Muscle layer of colon (tissue), 2 donors: ENCODE measurements around the gene SPATA3.
"Not testable (repeated sequence)": the region's sequence is repeated elsewhere in the genome, so short reads cannot be mapped to it uniquely, and the experiment has no call there.

ENCODE experiments used
- H3K27ac ChIP-seq: one replicate; pipeline ENCODE4 v1.7.0; 2013; ENCODE audit warnings: low read depth, mild to moderate bottlenecking, low read length, moderate library complexity
- H3K27me3 ChIP-seq, 2 donors: one replicate each; pipeline ENCODE4 v1.7.0; 2013; ENCODE audit warnings: low read length in 2 of 2, mild to moderate bottlenecking in 2 of 2; ENCODE audit not compliant: insufficient read depth in 2 of 2, control insufficient read depth in 1 of 2
- H3K36me3 ChIP-seq: one replicate; pipeline ENCODE4 v1.7.0; 2013; ENCODE audit warnings: mild to moderate bottlenecking, low read length; ENCODE audit not compliant: insufficient read depth
- H3K4me1 ChIP-seq: one replicate; pipeline ENCODE4 v1.7.0; 2013; ENCODE audit warnings: mild to moderate bottlenecking, low read length; ENCODE audit not compliant: insufficient read depth
- H3K4me3 ChIP-seq, 2 donors: one replicate each; pipeline ENCODE4 v1.7.0; 2013; ENCODE audit warnings: low read length in 2 of 2, low read depth in 1 of 2, mild to moderate bottlenecking in 1 of 2, moderate library complexity in 1 of 2
- H3K9ac ChIP-seq: one replicate; pipeline ENCODE4 v1.7.0; 2013; ENCODE audit warnings: low read length
- H3K9me3 ChIP-seq: one replicate; pipeline ENCODE4 v1.7.0; 2013; ENCODE audit warnings: mild to moderate bottlenecking, low read length
- donor health status: abdominal sarcoma.
- donor health status: Adenocarcinoma of cecum.

Gene SPATA3

DNA sequence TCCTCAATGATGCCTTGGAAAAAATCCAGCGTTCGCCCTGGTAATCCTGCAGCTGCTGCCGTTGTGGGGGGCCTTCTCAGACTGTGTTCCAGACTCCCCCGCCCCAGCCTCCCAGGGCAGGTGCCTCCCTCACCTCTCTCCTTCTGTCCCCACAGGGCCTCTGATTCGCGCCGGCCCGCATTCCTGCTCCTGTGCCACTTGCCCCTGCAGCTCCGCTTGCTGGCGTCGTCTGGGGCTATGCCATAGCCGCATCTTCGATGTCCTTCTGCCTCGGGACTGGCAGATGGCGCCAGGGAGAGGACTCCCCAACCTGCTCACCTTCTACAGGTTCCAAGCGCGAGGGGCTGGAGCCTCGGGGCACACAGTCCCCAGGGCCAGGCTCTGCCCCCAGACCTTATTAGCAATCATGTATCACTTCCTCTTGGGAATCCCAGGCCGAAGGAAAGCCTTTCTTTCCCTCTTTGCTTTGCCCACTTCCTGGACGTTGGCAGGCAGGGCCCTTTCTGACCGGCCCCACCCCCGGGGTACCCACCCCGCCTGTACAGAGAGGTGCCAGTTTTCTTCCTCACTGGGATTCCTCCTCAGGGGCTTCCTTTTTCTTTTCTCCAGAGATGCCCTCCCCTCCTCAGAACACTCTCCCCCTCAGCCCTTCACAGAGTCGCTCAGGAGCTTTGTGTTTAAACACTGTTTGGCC, 4.4 kb downstream of the SPATA3 start:
- no peaks in the 10 kb centered on the region for H3K4me1 ChIP-seq
- peaks cover 0 to 9% of the 10 kb centered on the region in 2 donors for H3K27me3 ChIP-seq
- H3K27ac ChIP-seq: no peak overlapping the region
- H3K36me3 ChIP-seq: no peaks in the 10 kb centered on the region
- no peak overlapping the region for H3K9ac ChIP-seq
- H3K9me3 ChIP-seq: no peaks in the 10 kb centered on the region
- no peak overlapping the region for H3K4me3 ChIP-seq

DNA sequence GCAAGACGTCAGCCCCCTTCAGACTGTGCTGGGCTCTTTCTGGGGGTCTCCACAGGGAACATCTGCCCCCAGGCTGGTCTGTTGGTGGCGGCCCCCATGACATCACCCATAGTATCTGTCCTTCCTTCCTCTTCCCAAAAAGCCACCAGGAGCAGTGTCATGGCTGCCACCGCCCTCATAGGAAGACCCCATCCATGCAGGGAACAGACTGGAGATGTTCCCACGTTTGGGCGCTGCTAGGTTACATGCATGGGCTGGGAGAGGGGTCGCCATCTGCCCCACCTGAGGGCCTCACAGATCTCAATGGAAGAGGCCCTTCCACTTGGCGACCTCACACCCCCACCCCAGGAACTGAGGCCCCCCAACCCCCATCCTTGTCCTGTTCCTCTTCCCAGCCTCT, 5.1 kb downstream of the SPATA3 start:
- Histone ChIP-seq H3K4me3 (no peak overlapping the region), H3K27me3 (peaks cover 0 to 9% of the 10 kb centered on the region in 2 donors), H3K27ac (no peak overlapping the region), H3K9me3 (no peaks in the 10 kb centered on the region), H3K4me1 (no peaks in the 10 kb centered on the region), H3K9ac (no peak overlapping the region), H3K36me3 (no peaks in the 10 kb centered on the region)

- Histone ChIP-seq H3K36me3 (no peaks in the 10 kb centered on the region), H3K4me3 (no peak overlapping the region), H3K9me3 (no peaks in the 10 kb centered on the region), H3K27ac (no peak overlapping the region), H3K27me3 (peaks cover 0 to 9% of the 10 kb centered on the region in 2 donors), H3K4me1 (no peaks in the 10 kb centered on the region), H3K9ac (no peak overlapping the region)
These were observed 6.0 kb downstream of the SPATA3 start for GRCh38 chr2:231001921-231002320.

GRCh38 chr2:231002641-231003040, 6.7 kb downstream of the SPATA3 start:
- H3K9me3 ChIP-seq: no peaks in the 10 kb centered on the region
- H3K27me3 ChIP-seq: peaks cover 0 to 9% of the 10 kb centered on the region in 2 donors
- no peak overlapping the region for H3K4me3 ChIP-seq
- no peaks in the 10 kb centered on the region for H3K4me1 ChIP-seq
- H3K9ac ChIP-seq: no peak overlapping the region
- no peak overlapping the region for H3K27ac ChIP-seq
- H3K36me3 ChIP-seq: no peaks in the 10 kb centered on the region

GRCh38 chr2:231003186-231003585, 7.3 kb downstream of the SPATA3 start:
- H3K36me3 ChIP-seq: no peaks in the 10 kb centered on the region
- H3K4me1 ChIP-seq: no peaks in the 10 kb centered on the region
- H3K4me3 ChIP-seq: no peak overlapping the region
- no peaks in the 10 kb centered on the region for H3K9me3 ChIP-seq
- peaks cover 0 to 9% of the 10 kb centered on the region in 2 donors for H3K27me3 ChIP-seq
- no peak overlapping the region for H3K27ac ChIP-seq
- no peak overlapping the region for H3K9ac ChIP-seq

- H3K4me3 ChIP-seq, H3K9ac ChIP-seq, H3K36me3 ChIP-seq, H3K27me3 ChIP-seq, H3K9me3 ChIP-seq, H3K4me1 ChIP-seq, H3K27ac ChIP-seq: not testable (repeated sequence)
These were observed 9.0 kb downstream of the SPATA3 start for GRCh38 chr2:231004930-231005329.

DNA sequence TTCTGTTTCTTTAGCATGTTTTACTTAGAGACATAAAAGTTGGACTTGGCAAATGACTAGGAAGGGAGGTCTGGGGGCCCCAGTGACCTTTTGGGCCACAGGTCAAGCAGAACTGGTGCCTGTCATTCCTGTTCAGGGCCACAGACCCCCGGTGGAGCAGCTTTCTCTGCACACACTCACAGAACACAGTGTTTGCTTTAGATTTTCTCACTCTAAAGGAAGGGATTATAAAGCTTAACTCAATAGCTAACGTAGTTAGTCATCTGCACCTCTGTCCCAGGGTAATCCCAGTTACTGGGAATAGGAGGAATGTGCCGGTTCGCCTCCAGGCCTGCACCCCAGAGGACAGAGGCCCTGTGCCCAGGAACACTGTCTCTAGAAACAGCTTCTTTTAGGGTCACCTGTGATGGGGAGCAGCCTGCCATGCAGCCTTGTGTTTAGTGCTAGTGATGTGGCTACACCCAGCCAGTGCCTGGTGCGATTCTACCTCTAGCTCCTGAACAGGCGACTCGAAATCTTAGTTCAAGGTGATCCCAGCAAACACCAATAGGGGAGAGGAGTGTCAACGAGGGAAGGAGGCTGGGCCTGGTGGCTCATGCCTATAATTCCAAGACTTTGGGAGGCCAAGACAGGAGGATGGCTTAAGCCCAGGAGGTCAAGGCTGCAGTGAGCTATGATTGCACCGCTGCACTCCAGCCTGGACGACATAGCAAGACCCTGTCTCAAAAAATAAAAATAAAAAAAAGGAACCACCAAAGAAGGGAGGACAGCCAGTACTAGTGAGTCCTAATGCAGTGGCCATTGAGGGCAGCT, 11.6 kb downstream of the SPATA3 start:
- H3K4me1 ChIP-seq: no peaks in the 10 kb centered on the region
- no peaks in the 10 kb centered on the region for H3K27me3 ChIP-seq
- no peaks in the 10 kb centered on the region for H3K36me3 ChIP-seq
- H3K9ac ChIP-seq: no peak overlapping the region
- H3K4me3 ChIP-seq: no peak overlapping the region
- no peaks in the 10 kb centered on the region for H3K9me3 ChIP-seq
- no peak overlapping the region for H3K27ac ChIP-seq

GRCh38 chr2:231008131-231008530, 12.2 kb downstream of the SPATA3 start:
- H3K9me3 ChIP-seq: no peaks in the 10 kb centered on the region
- no peak overlapping the region for H3K27ac ChIP-seq
- H3K9ac ChIP-seq: no peak overlapping the region
- no peaks in the 10 kb centered on the region for H3K4me1 ChIP-seq
- no peaks in the 10 kb centered on the region for H3K36me3 ChIP-seq
- no peaks in the 10 kb centered on the region for H3K27me3 ChIP-seq
- no peak overlapping the region for H3K4me3 ChIP-seq

GRCh38 chr2:231009236-231009919, 13.5 kb downstream of the SPATA3 start:
- Histone ChIP-seq H3K27me3 (no peaks in the 10 kb centered on the region), H3K4me1 (no peaks in the 10 kb centered on the region), H3K9me3 (no peaks in the 10 kb centered on the region), H3K36me3 (no peaks in the 10 kb centered on the region), H3K9ac (no peak overlapping the region), H3K27ac (no peak overlapping the region), H3K4me3 (no peak overlapping the region)

DNA sequence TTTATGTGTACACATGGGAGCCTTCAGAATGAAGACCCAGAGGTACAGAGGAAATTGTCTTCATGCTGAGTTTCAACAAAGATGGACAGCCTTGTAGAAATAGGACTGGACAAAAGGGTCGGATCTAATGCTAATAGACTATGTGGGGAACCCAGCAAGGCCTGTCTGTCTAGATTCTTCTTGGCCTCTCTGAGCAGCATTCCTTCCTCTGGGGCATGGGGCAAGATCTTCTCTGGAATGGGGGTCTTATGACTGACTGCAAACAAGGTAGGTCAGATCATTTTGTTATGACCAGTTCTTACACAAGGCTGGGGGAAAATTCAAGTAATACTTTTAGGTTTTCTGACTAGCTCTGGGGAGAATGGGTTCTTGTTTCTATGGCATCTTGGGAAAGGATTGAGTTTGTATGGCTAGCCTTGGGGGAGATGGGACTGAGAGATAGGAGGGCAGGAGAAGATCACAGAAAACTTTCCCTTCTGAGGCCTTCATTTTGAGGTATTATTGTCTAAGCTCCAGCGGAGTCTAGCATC, 14.3 kb downstream of the SPATA3 start:
- H3K4me3 ChIP-seq: no peak overlapping the region

DNA sequence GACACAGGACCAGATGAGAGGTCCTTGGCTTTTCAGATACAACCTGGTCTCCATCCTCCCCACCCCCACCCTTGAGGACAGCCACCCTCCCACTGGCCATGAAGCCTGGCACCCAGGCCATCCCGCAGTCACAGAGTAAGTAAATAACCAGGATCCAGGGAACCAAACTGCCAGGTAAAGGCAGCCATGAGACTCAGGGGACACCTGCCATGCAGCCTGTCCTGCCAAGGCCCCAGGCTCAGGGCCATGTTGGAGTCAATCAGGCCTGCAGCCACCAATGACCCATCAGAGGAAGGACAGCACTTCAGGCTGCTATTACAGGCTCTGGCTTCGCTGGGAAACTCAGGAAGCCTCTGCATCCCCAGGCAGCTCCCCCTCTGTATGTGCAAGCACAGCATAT, 15.6 kb downstream of the SPATA3 start:
- H3K27ac ChIP-seq: no peak overlapping the region
- H3K4me1 ChIP-seq: no peaks in the 10 kb centered on the region
- H3K27me3 ChIP-seq: no peaks in the 10 kb centered on the region
- H3K9me3 ChIP-seq: no peaks in the 10 kb centered on the region
- no peak overlapping the region for H3K9ac ChIP-seq
- H3K4me3 ChIP-seq: no peak overlapping the region
- no peaks in the 10 kb centered on the region for H3K36me3 ChIP-seq

More for the DNA sequence above, 14.3 kb downstream of the SPATA3 start:
- Histone ChIP-seq H3K9me3 (no peaks in the 10 kb centered on the region), H3K9ac (no peak overlapping the region), H3K27me3 (no peaks in the 10 kb centered on the region), H3K36me3 (no peaks in the 10 kb centered on the region), H3K4me1 (no peaks in the 10 kb centered on the region), H3K27ac (no peak overlapping the region)
